GM12891 (cell line): ENCODE data around the gene OR2V2.
"Not testable (repeated sequence)": the region's sequence is repeated elsewhere in the genome, so short reads cannot be mapped to it uniquely, and the experiment has no call there.

Experiments
- PAX5 ChIP-seq: IDR thresholded peaks from 2 replicates; pipeline ENCODE4 v1.6.1; 2011; ENCODE audit warnings: low read length, moderate library complexity, mild to moderate bottlenecking; ENCODE audit not compliant: insufficient read depth, severe bottlenecking
- POLR2A ChIP-seq: IDR thresholded peaks from 2 replicates; pipeline ENCODE4 v1.6.1; 2011; ENCODE audit warnings: low read depth, low read length, control low read depth
- POLR2AphosphoS5 ChIP-seq: IDR thresholded peaks from 2 replicates; pipeline ENCODE4 v1.6.1; 2011; ENCODE audit warnings: low read depth, low read length, control low read depth
- POU2F2 ChIP-seq: IDR thresholded peaks from 2 replicates; pipeline ENCODE4 v1.6.1; 2011; ENCODE audit warnings: low read depth, mild to moderate bottlenecking, control low read depth, low read length, moderate library complexity
- SPI1 ChIP-seq: IDR thresholded peaks from 2 replicates; pipeline ENCODE4 v1.6.1; 2011; ENCODE audit warnings: low read depth, low read length, control low read depth
- TAF1 ChIP-seq: IDR thresholded peaks from 2 replicates; pipeline ENCODE4 v1.6.1; 2011; ENCODE audit warnings: low read depth, low read length, control low read depth

DNA sequence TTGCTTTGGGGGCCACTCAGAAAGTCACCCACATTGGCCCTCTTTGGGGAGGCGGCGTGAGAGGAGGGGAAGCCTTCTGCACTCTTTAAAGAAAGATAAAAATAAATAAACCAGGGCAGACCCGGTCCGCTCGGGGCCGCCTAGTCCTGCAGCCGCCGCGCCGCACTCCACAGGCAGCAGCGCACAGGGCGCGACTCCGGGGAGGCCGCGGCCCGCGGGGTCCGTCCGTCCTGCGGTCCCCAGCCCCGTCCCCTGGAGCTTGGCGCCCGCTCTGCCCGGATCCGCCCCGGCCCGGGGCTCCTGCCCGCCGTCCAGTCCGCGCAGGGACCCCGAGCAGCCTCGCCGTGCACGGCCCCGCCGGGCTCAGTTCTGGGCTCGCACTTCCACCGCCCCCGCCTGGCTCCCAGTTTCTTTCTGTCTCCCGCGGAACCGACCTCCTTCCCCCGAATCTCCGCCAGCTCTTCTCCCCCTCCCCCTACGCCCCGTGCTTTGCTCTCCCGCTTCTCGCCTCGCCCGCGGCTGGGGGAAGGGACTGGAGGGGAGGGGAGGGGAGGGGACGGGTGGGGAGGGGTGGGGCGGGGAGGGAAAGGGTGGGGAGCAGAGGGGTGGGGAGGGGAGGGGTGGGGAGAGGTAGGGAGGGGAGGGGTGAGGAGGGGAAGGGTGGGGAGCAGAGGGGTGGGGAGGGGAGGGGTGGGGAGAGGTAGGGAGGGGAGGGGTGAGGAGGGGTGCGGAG, 49.5 kb upstream of the OR2V2 start:
- not testable (repeated sequence) for TF ChIP-seq POLR2AphosphoS5, POLR2A, TAF1, SPI1, PAX5, POU2F2
